ENCODE results near the gene GSTO2.

GSTO2 gene

GRCh38 chr10:104274762-104275721 lies 6.1 kb downstream of the GSTO2 start:
- Histone ChIP-seq H4K8ac (ENCODE audit: low read depth, low read length) (no peak overlapping the region), H3K23ac (ENCODE audit: low read length) (no peak overlapping the region), H2AK5ac (ENCODE audit: low read length) (no peak overlapping the region), H3K18ac (ENCODE audit: low read length) (no peak overlapping the region), H2BK5ac (ENCODE audit: low read depth, low read length, poor library complexity) (no peak overlapping the region), H4K91ac (ENCODE audit: low read depth, low read length) (no peak overlapping the region), H3K27ac (ENCODE audit: low read depth, low read length) (no peak overlapping the region), H3K27me3 (ENCODE audit: insufficient read depth, low read length) (no peaks in the 10 kb centered on the region), H3K4me3 (ENCODE audit: low read depth, low read length) (peak overlapping the region; percentile 53), H3K4me2 (ENCODE audit: low read length) (peak overlapping the region; percentile 75), H2BK12ac (ENCODE audit: low read length) (no peak overlapping the region), H3K79me1 (ENCODE audit: low read length) (no peaks in the 10 kb centered on the region), H3K14ac (ENCODE audit: low read length) (no peak overlapping the region), H4K12ac (ENCODE audit: low read depth, low read length) (no peak overlapping the region), H2BK120ac (ENCODE audit: insufficient read depth, low read length, poor library complexity) (no peak overlapping the region), H3K9ac (ENCODE audit: low read length) (no peak overlapping the region), H3K36me3 (ENCODE audit: control insufficient read depth in 1 of 2, insufficient read depth in 2 of 2, low read length in 2 of 2) (no peaks in the 10 kb centered on the region), H2AFZ (ENCODE audit: insufficient read depth, low read length, poor library complexity) (no peak overlapping the region), H3K4me1 (ENCODE audit: control insufficient read depth in 1 of 2, insufficient read depth in 2 of 2, low read length in 2 of 2) (peaks cover 0 to 2% of the 10 kb centered on the region in 2 experiments), H3K4ac (ENCODE audit: low read depth, low read length) (no peak overlapping the region), H3K79me2 (ENCODE audit: control insufficient read depth, insufficient read depth, low read length, poor library complexity) (no peaks in the 10 kb centered on the region), H3K9me3 (ENCODE audit: insufficient read depth, low read depth, low read length) (no peaks in the 10 kb centered on the region)
- peak; percentile 38 to 68 for DNase-seq
- WGBS (ENCODE audit: extremely low coverage, insufficient coverage, insufficient read length), result no CpG with 5 or more reads among the region's 42 CpGs

GRCh38 chr10:104276192-104276591 lies 7.2 kb downstream of the GSTO2 start:
- Histone ChIP-seq H3K9ac (ENCODE audit: low read length) (no peak overlapping the region), H3K27me3 (ENCODE audit: insufficient read depth, low read length) (no peaks in the 10 kb centered on the region), H2BK5ac (ENCODE audit: low read depth, low read length, poor library complexity) (no peak overlapping the region), H3K4me2 (ENCODE audit: low read length) (no peak overlapping the region), H3K9me3 (ENCODE audit: insufficient read depth, low read depth, low read length) (no peaks in the 10 kb centered on the region), H4K91ac (ENCODE audit: low read depth, low read length) (no peak overlapping the region), H2BK12ac (ENCODE audit: low read length) (no peak overlapping the region), H3K4ac (ENCODE audit: low read depth, low read length) (no peak overlapping the region), H4K12ac (ENCODE audit: low read depth, low read length) (no peak overlapping the region), H3K79me2 (ENCODE audit: control insufficient read depth, insufficient read depth, low read length, poor library complexity) (no peaks in the 10 kb centered on the region), H2BK120ac (ENCODE audit: insufficient read depth, low read length, poor library complexity) (no peak overlapping the region), H3K23ac (ENCODE audit: low read length) (no peak overlapping the region), H3K36me3 (ENCODE audit: control insufficient read depth in 1 of 2, insufficient read depth in 2 of 2, low read length in 2 of 2) (no peaks in the 10 kb centered on the region), H3K4me1 (ENCODE audit: control insufficient read depth in 1 of 2, insufficient read depth in 2 of 2, low read length in 2 of 2) (peaks cover 0 to 2% of the 10 kb centered on the region in 2 experiments), H3K18ac (ENCODE audit: low read length) (no peak overlapping the region), H2AFZ (ENCODE audit: insufficient read depth, low read length, poor library complexity) (no peak overlapping the region), H4K8ac (ENCODE audit: low read depth, low read length) (no peak overlapping the region), H3K27ac (ENCODE audit: low read depth, low read length) (no peak overlapping the region), H2AK5ac (ENCODE audit: low read length) (no peak overlapping the region), H3K79me1 (ENCODE audit: low read length) (no peaks in the 10 kb centered on the region), H3K4me3 (ENCODE audit: low read depth, low read length) (no peak overlapping the region), H3K14ac (ENCODE audit: low read length) (no peak overlapping the region)
- WGBS (ENCODE audit: extremely low coverage, insufficient coverage, insufficient read length), result no CpG with 5 or more reads among the region's 1 CpG
- no peak for DNase-seq

DNA sequence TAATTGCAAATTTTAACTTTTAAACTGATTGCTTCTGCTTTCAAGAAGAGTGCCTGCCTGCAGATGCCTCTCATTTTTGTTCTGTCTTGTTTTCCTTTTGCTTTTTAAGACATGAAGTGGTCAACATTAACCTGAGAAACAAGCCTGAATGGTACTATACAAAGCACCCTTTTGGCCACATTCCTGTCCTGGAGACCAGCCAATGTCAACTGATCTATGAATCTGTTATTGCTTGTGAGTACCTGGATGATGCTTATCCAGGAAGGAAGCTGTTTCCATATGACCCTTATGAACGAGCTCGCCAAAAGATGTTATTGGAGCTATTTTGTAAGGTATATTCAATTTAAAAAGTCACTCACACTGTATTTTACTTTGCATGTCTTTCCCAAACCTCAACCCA lies 8.8 kb downstream of the GSTO2 start:
- H3K79me1 ChIP-seq (ENCODE audit: low read length), result no peaks in the 10 kb centered on the region
- H2BK5ac ChIP-seq (ENCODE audit: low read depth, low read length, poor library complexity), result no peak overlapping the region
- H3K36me3 ChIP-seq (ENCODE audit: control insufficient read depth in 1 of 2, insufficient read depth in 2 of 2, low read length in 2 of 2), result no peaks in the 10 kb centered on the region
- H4K12ac ChIP-seq (ENCODE audit: low read depth, low read length), result no peak overlapping the region
- no peak overlapping the region for H2BK12ac ChIP-seq (ENCODE audit: low read length)
- no peaks in the 10 kb centered on the region for H3K9me3 ChIP-seq (ENCODE audit: insufficient read depth, low read depth, low read length)
- no peak overlapping the region for H3K4me3 ChIP-seq (ENCODE audit: low read depth, low read length)
- no peak overlapping the region for H3K4me2 ChIP-seq (ENCODE audit: low read length)
- H4K91ac ChIP-seq (ENCODE audit: low read depth, low read length), result no peak overlapping the region
- no peak overlapping the region for H2AFZ ChIP-seq (ENCODE audit: insufficient read depth, low read length, poor library complexity)
- no peak overlapping the region for H3K9ac ChIP-seq (ENCODE audit: low read length)
- no CpG with 5 or more reads among the region's 2 CpGs for WGBS (ENCODE audit: extremely low coverage, insufficient coverage, insufficient read length)
- H4K8ac ChIP-seq (ENCODE audit: low read depth, low read length), result no peak overlapping the region
- DNase-seq, result no peak
- no peak overlapping the region for H3K14ac ChIP-seq (ENCODE audit: low read length)
- no peak overlapping the region for H2BK120ac ChIP-seq (ENCODE audit: insufficient read depth, low read length, poor library complexity)
- H3K27me3 ChIP-seq (ENCODE audit: insufficient read depth, low read length), result no peaks in the 10 kb centered on the region
- H3K18ac ChIP-seq (ENCODE audit: low read length), result no peak overlapping the region
- H3K4me1 ChIP-seq (ENCODE audit: control insufficient read depth in 1 of 2, insufficient read depth in 2 of 2, low read length in 2 of 2), result peaks cover 0 to 2% of the 10 kb centered on the region in 2 experiments
- H3K23ac ChIP-seq (ENCODE audit: low read length), result no peak overlapping the region
- no peak overlapping the region for H3K4ac ChIP-seq (ENCODE audit: low read depth, low read length)
- H2AK5ac ChIP-seq (ENCODE audit: low read length), result no peak overlapping the region
- H3K27ac ChIP-seq (ENCODE audit: low read depth, low read length), result no peak overlapping the region
- no peaks in the 10 kb centered on the region for H3K79me2 ChIP-seq (ENCODE audit: control insufficient read depth, insufficient read depth, low read length, poor library complexity)

DNA sequence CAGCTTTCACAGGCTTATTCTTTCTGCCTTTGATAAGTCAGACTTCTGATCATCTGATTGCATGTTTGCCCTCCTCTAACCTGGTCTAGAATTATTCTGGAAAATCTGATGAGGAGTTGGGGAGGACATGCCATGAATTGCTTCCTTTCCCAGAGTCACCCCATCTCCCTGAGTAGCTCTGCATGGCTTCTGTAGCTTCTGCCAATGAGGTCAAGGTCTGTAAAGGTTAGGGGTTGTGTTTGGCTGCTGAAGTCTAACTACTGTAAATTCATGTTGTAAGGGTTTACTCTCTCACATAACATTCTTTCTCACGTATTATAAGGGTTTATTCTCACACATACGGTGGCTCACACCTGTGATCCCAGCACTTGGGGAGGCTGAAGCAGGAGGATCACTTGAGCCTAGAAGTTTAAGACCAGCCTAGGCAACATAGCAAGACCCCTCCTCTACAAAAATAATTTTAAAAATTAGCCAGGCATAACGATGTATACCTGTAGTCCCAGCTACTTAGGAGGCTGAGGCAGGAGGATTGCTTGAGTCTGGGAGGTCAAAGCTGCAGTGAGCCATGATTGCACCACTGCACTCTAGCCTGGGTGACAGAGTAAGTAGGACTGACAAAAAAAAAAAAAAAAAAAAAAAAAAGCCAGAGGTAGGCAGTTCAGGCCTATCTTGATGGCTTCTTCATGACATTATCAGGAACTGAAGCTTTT lies 10.7 kb downstream of the GSTO2 start:
- no peaks in the 10 kb centered on the region for H3K27me3 ChIP-seq (ENCODE audit: insufficient read depth, low read length)
- H3K4me2 ChIP-seq (ENCODE audit: low read length), result no peak overlapping the region
- no peak overlapping the region for H3K9ac ChIP-seq (ENCODE audit: low read length)
- no peak overlapping the region for H3K14ac ChIP-seq (ENCODE audit: low read length)
- H3K4me3 ChIP-seq (ENCODE audit: low read depth, low read length), result no peak overlapping the region
- H3K23ac ChIP-seq (ENCODE audit: low read length), result no peak overlapping the region
- H3K27ac ChIP-seq (ENCODE audit: low read depth, low read length), result no peak overlapping the region
- no peak overlapping the region for H4K12ac ChIP-seq (ENCODE audit: low read depth, low read length)
- H2BK120ac ChIP-seq (ENCODE audit: insufficient read depth, low read length, poor library complexity), result no peak overlapping the region
- no peaks in the 10 kb centered on the region for H3K79me2 ChIP-seq (ENCODE audit: control insufficient read depth, insufficient read depth, low read length, poor library complexity)
- H4K91ac ChIP-seq (ENCODE audit: low read depth, low read length), result no peak overlapping the region
- DNase-seq, result no peak
- no peak overlapping the region for H3K18ac ChIP-seq (ENCODE audit: low read length)
- H3K79me1 ChIP-seq (ENCODE audit: low read length), result no peaks in the 10 kb centered on the region
- H2BK5ac ChIP-seq (ENCODE audit: low read depth, low read length, poor library complexity), result no peak overlapping the region
- H3K4ac ChIP-seq (ENCODE audit: low read depth, low read length), result no peak overlapping the region
- H3K9me3 ChIP-seq (ENCODE audit: insufficient read depth, low read depth, low read length), result no peaks in the 10 kb centered on the region
- WGBS (ENCODE audit: extremely low coverage, insufficient coverage, insufficient read length), result no CpG with 5 or more reads among the region's 3 CpGs
- no peaks in the 10 kb centered on the region for H3K36me3 ChIP-seq (ENCODE audit: control insufficient read depth in 1 of 2, insufficient read depth in 2 of 2, low read length in 2 of 2)
- H2AK5ac ChIP-seq (ENCODE audit: low read length), result no peak overlapping the region
- H2BK12ac ChIP-seq (ENCODE audit: low read length), result no peak overlapping the region
- H2AFZ ChIP-seq (ENCODE audit: insufficient read depth, low read length, poor library complexity), result no peak overlapping the region
- H4K8ac ChIP-seq (ENCODE audit: low read depth, low read length), result no peak overlapping the region
- H3K4me1 ChIP-seq (ENCODE audit: control insufficient read depth in 1 of 2, insufficient read depth in 2 of 2, low read length in 2 of 2), result peaks cover 0 to 2% of the 10 kb centered on the region in 2 experiments

Measured in trophoblast cell (in vitro differentiated cells and primary cell).